Measurements from ENCODE around the gene PIGQ. TPM values are rescaled to one million over a fixed set of nuclear protein-coding genes. Genes with fewer than 3 reads are reported as not detected.

The PIGQ gene
- total and polyA plus RNA-seq, 2 donors (not counting 1 experiment from before 2014, with no cell fraction given) = 11.2 to 22.3 TPM

DNA sequence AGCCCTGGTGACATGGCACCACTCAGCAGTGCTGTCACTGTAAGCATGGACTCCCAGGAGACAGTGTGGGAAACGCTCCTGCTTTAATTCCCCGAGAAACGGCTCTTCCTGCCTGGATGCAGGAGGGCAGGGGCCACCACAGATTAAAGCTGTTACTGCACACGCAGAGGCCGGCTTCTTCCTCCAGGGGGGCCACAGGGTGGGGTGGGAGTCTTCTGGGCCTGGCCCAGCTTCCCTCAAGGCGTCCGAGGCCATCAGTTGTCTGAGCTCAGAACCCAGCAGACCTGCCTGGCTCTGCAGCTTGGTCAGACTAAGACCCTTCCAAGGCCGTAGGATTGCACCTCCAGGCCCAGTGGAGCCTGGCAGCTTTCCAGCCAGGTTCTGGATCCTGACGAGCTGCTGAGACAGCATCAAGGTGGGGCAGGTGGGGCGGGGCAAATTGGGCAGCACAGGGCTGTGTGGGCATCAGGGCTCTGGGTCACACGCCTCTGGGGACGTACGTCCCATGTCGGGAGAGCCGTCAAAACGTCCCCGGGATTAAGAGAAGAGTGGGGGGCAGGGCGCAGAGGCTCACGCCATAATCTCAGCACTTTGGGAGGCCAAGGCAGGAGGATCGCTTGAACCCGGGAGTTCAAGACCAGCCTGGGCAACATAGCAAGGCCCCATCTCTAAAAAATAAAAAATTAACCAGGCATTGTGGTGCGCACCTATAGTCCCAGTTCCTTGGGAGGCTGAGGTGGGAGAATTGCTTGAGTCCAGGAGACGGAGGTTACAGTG, 47.3 kb upstream of the PIGQ start:
- Histone ChIP-seq H3K9ac (ENCODE audit: insufficient read depth, low read length) (no peak overlapping the region), H3K27me3 (ENCODE audit: control insufficient read depth, insufficient read depth, low read length) (no peaks in the 10 kb centered on the region), H4K20me1 (ENCODE audit: control insufficient read depth, extremely low read depth, insufficient read depth, low read length) (no peaks in the 10 kb centered on the region), H3K79me2 (ENCODE audit: control insufficient read depth, insufficient read depth, low read length) (peaks cover 12% of the 10 kb centered on the region), H3K4me2 (ENCODE audit: extremely low read depth, insufficient read depth, low read length) (no peak overlapping the region), H3K9me3 (ENCODE audit: control insufficient read depth, insufficient read depth, low read depth, low read length) (no peaks in the 10 kb centered on the region), H3K27ac (ENCODE audit: insufficient read depth, low read length) (no peak overlapping the region), H3K4me3 (replicated peaks in 1 of 4; ENCODE audit: control extremely low read depth in 1 of 4, insufficient read depth in 1 of 4, low read depth in 3 of 4, low read length in 4 of 4) (no peak overlapping the region), H3K4me1 (ENCODE audit: control insufficient read depth, extremely low read depth, insufficient read depth, low read length) (peaks cover 14% of the 10 kb centered on the region), H2AFZ (ENCODE audit: low read length) (no peak overlapping the region), H3K36me3 (ENCODE audit: control insufficient read depth, insufficient read depth, low read length) (peaks cover 14% of the 10 kb centered on the region)
- TF ChIP-seq, protein P1, sequence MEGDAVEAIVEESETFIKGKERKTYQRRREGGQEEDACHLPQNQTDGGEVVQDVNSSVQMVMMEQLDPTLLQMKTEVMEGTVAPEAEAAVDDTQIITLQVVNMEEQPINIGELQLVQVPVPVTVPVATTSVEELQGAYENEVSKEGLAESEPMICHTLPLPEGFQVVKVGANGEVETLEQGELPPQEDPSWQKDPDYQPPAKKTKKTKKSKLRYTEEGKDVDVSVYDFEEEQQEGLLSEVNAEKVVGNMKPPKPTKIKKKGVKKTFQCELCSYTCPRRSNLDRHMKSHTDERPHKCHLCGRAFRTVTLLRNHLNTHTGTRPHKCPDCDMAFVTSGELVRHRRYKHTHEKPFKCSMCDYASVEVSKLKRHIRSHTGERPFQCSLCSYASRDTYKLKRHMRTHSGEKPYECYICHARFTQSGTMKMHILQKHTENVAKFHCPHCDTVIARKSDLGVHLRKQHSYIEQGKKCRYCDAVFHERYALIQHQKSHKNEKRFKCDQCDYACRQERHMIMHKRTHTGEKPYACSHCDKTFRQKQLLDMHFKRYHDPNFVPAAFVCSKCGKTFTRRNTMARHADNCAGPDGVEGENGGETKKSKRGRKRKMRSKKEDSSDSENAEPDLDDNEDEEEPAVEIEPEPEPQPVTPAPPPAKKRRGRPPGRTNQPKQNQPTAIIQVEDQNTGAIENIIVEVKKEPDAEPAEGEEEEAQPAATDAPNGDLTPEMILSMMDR (conservative IDR thresholded peaks at IDR 0.05 in 1 of 2, IDR thresholded peaks at IDR 0.05 in 1 of 2; ENCODE audit: low read depth in 1 of 2, low read length in 2 of 2) = no peak
- no peak for TF ChIP-seq EZH2 (IDR thresholded peaks at IDR 0.05; ENCODE audit: low read length, missing control alignments)
- DNase-seq (ENCODE audit: low read depth in 2 of 2) = no peak

DNA sequence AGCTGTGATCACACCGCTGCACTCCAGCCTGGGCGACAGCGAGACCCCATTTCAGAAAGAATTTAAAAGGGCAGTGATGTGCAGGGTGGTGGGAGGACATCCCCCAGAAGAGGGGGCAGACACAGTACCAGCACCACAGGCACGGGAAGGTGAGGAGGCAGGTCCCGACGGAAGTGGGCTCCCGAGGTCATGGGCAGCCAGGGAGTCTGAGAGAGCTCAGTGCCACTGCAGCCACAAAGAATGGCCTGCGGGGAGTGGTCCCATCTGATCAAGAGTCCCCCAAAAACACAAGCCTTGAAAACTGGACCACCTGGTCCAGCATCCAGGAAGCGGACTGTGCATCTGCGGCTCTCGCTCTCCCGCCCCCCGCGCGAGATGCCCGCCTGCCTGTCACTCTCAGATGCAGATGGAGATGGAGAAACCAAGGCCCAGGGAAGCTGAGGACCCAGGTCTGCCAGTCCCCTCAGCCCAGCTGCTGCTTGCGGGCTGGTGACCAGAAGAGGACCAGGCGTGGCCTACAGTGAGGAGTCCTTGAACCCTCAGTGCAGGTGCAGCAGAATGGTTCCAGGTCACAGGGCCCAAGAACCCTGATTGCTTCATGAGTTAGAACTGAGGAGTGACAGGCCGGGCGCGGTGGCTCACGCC, 46.5 kb upstream of the PIGQ start:
- Histone ChIP-seq H3K36me3 (ENCODE audit: control insufficient read depth, insufficient read depth, low read length) (peaks cover 14% of the 10 kb centered on the region), H3K9me3 (ENCODE audit: control insufficient read depth, insufficient read depth, low read depth, low read length) (no peaks in the 10 kb centered on the region), H3K9ac (ENCODE audit: insufficient read depth, low read length) (no peak overlapping the region), H4K20me1 (ENCODE audit: control insufficient read depth, extremely low read depth, insufficient read depth, low read length) (no peaks in the 10 kb centered on the region), H3K4me1 (ENCODE audit: control insufficient read depth, extremely low read depth, insufficient read depth, low read length) (peaks cover 14% of the 10 kb centered on the region), H3K79me2 (ENCODE audit: control insufficient read depth, insufficient read depth, low read length) (peaks cover 14% of the 10 kb centered on the region), H2AFZ (ENCODE audit: low read length) (no peak overlapping the region), H3K4me3 (replicated peaks in 1 of 4; ENCODE audit: control extremely low read depth in 1 of 4, insufficient read depth in 1 of 4, low read depth in 3 of 4, low read length in 4 of 4) (no peak overlapping the region), H3K27me3 (ENCODE audit: control insufficient read depth, insufficient read depth, low read length) (no peaks in the 10 kb centered on the region), H3K4me2 (ENCODE audit: extremely low read depth, insufficient read depth, low read length) (no peak overlapping the region), H3K27ac (ENCODE audit: insufficient read depth, low read length) (no peak overlapping the region)
- TF ChIP-seq, protein P1 (conservative IDR thresholded peaks at IDR 0.05 in 1 of 2, IDR thresholded peaks at IDR 0.05 in 1 of 2; ENCODE audit: low read depth in 1 of 2, low read length in 2 of 2) = no peak
- no peak for TF ChIP-seq EZH2 (IDR thresholded peaks at IDR 0.05; ENCODE audit: low read length, missing control alignments)
- DNase-seq (ENCODE audit: low read depth in 2 of 2) = no peak

- Histone ChIP-seq H3K9me3 (ENCODE audit: control insufficient read depth, insufficient read depth, low read depth, low read length) (no peaks in the 10 kb centered on the region), H3K27me3 (ENCODE audit: control insufficient read depth, insufficient read depth, low read length) (no peaks in the 10 kb centered on the region), H3K27ac (ENCODE audit: insufficient read depth, low read length) (no peak overlapping the region)
These were observed 45.3 kb upstream of the PIGQ start for GRCh38 chr16:524274-525040.

More at GRCh38 chr16:524274-525040, 45.3 kb upstream of the PIGQ start:
- H4K20me1 ChIP-seq (ENCODE audit: control insufficient read depth, extremely low read depth, insufficient read depth, low read length) = no peaks in the 10 kb centered on the region
- H3K4me3 ChIP-seq (replicated peaks in 1 of 4; ENCODE audit: control extremely low read depth in 1 of 4, insufficient read depth in 1 of 4, low read depth in 3 of 4, low read length in 4 of 4) = no peak overlapping the region
- no peak overlapping the region for H2AFZ ChIP-seq (ENCODE audit: low read length)
- TF ChIP-seq, protein P1 (conservative IDR thresholded peaks at IDR 0.05 in 1 of 2, IDR thresholded peaks at IDR 0.05 in 1 of 2; ENCODE audit: low read depth in 1 of 2, low read length in 2 of 2) = no peak
- no peak for TF ChIP-seq EZH2 (IDR thresholded peaks at IDR 0.05; ENCODE audit: low read length, missing control alignments)
- DNase-seq (ENCODE audit: low read depth in 2 of 2) = no peak
- H3K36me3 ChIP-seq (ENCODE audit: control insufficient read depth, insufficient read depth, low read length) = peaks cover 7% of the 10 kb centered on the region
- no peak overlapping the region for H3K9ac ChIP-seq (ENCODE audit: insufficient read depth, low read length)
- H3K4me2 ChIP-seq (ENCODE audit: extremely low read depth, insufficient read depth, low read length) = no peak overlapping the region
- peaks cover 27% of the 10 kb centered on the region for H3K79me2 ChIP-seq (ENCODE audit: control insufficient read depth, insufficient read depth, low read length)
- peaks cover 14% of the 10 kb centered on the region for H3K4me1 ChIP-seq (ENCODE audit: control insufficient read depth, extremely low read depth, insufficient read depth, low read length)
